GM12892 (cell line): ENCODE data around the gene PPP1R3E.
"Not testable (repeated sequence)": the region's sequence is repeated elsewhere in the genome, so short reads cannot be mapped to it uniquely, and the experiment has no call there.

Experiments
- DNase-seq: peaks from one replicate; pipeline ENCODE4 v3.0.0; 2011; ENCODE audit not compliant: insufficient read length
- FAIRE-seq: peaks from 2 replicates; lab custom pipeline; 2011; peaks lifted over from hg19 to GRCh38; lab: Jason Lieb, UNC
- POLR2A ChIP-seq: IDR thresholded peaks from 2 replicates; pipeline ENCODE4 v1.6.1; 2011; ENCODE audit warnings: low read depth, low read length, control low read depth
- POLR2AphosphoS5 ChIP-seq: IDR thresholded peaks from 2 replicates; pipeline ENCODE4 v1.6.1; 2011; ENCODE audit warnings: low read depth, low read length, control low read depth
- TAF1 ChIP-seq: IDR thresholded peaks from 2 replicates; pipeline ENCODE4 v1.6.1; 2011; ENCODE audit warnings: low read depth, mild to moderate bottlenecking, control low read depth, low read length, borderline replicate concordance

The PPP1R3E gene

DNA sequence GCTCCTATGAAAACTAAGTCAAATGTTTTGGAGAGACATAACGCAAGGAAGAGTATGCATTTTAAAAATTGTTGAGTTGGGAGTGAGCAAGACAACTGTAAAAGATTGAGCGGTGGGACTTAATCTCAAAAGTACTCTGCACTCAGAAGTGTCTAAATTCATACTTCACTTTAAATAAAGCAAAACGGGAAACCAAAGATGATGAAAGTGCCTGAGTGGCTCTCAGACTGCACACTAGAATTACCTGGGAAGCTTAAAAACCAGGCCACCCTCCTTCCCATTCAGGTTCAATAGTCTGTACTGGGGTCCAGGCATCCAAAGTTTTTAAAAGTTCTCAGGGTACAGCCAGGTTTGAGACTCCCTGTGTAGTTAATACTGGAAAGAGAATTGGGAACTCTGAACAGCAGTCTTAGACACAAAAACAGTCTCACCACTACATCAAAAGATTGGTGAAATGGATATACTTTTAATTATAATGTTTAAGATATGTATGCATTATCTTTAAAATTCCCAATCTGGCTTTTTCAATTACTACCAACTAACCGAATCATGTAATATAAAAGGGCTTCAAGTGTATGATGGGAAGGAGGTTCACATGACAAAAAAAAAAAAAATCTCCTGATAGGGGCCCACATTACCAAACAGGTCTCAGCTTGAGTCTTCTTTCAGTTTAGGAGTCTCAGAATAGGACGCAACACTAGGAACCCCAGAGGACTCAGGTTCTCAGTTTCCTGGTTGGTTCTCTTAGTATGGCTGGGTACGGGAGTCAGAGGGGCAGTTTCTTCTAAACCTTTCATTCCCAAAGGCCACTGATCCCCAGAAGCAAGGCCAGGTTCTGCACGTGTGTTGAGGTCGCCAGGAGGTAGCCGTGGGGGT lies 17.8 kb downstream of the PPP1R3E start:
- FAIRE-seq (no peak), DNase-seq (no peak)
- 0 out of 2 replicates have a peak, but pooled peaks have one; percentile 10 for TF ChIP-seq POLR2A
- TF ChIP-seq TAF1: no peak

DNA sequence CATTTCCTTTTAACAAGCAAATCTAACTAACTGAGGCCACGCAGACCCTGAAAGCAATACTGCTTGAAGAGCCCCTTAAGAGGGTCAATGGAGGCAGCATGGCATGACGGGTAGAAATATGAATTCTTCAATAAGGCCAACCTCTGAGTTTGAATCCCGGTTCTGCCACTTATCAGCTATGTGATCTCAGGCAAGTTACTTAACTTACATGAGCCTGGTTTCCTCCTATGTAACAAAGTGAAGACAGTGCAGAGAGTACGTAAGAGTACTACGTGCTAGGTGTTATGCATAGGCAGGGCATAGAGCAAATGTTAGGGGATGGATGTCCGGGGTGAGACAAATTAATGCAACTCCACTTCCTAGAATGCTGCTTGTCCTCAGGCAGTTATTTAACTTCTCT lies 21.4 kb downstream of the PPP1R3E start:
- DNase-seq (no peak), FAIRE-seq (no peak)
- TF ChIP-seq POLR2AphosphoS5 (no peak), POLR2A (no peak), TAF1 (no peak)

DNA sequence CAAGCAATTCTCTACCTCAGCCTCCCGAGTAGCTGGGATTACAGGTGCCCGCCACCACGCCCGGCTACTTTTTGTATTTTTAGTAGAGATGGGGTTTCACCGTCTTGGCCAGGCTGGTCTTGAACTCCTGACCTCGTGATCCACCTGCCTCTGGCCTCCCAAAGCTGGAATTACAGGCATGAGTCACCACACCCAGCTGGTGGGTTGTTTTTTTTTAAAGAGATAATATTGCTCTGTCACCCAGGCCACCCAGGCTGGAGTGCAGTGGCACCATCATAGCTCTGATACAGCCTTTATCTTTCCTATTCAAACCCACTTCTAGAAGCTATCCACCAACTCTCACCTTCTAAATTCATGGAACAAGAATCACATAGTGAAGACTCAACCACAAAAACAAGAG lies 24.7 kb downstream of the PPP1R3E start:
- not testable (repeated sequence) for FAIRE-seq, DNase-seq

GRCh38 chr14:23277189-23277588 lies 25.5 kb downstream of the PPP1R3E start:
- TF ChIP-seq TAF1 (no peak), POLR2AphosphoS5 (no peak), POLR2A (no peak)
- no peak for DNase-seq
- no peak for FAIRE-seq

- FAIRE-seq: no peak
- no peak for DNase-seq
- no peak for TF ChIP-seq TAF1
- no peak for TF ChIP-seq POLR2A
- no peak for TF ChIP-seq POLR2AphosphoS5
These were observed 27.2 kb downstream of the PPP1R3E start for GRCh38 chr14:23275412-23275811.

- no peak for DNase-seq
- TF ChIP-seq TAF1 (no peak), POLR2A (no peak), POLR2AphosphoS5 (no peak)
- no peak for FAIRE-seq
These were observed 33.5 kb downstream of the PPP1R3E start for GRCh38 chr14:23269193-23269592.

DNA sequence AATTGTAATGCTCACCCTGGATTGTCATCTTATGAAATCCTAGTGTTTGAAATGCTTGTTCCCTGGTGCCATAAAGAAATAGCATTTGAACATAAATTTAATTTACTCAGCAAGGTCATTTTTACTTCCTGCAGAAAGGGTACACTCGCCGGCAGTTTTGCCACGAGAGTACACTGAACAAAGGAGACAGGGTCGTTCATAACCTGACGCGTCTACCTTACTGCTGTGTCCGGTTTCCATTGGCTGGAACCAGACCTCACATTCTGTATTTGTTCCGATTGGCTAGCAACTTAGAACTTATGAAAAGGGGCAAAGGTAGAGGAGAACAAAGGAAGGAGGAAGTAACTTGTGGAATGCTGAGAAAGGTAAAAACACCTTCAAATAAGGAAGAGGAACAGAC lies 41.8 kb downstream of the PPP1R3E start:
- not testable (repeated sequence) for DNase-seq, FAIRE-seq

DNA sequence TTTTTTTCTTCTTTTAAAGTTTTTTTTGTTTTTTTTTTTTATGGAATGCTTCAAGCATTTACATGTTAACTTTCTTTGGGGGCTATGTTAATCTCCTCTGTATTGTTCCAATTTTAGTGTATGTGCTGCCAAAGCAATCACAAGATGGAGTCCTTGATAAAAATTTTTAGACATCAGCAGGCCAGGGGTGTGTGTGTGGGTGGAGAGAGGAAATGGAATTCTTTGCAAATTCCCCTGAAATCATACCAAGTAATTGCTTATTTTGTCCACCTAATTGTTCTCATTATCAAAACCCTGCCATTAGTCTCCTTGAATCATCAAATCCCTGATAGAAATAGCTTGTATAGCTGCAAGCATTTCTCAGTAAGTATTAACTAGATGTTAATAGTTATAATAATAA lies 43.2 kb downstream of the PPP1R3E start:
- TF ChIP-seq TAF1: no peak
- no peak for TF ChIP-seq POLR2AphosphoS5
- TF ChIP-seq POLR2A: no peak
- no peak for FAIRE-seq
- no peak for DNase-seq

GRCh38 chr14:23258256-23258655 lies 44.4 kb downstream of the PPP1R3E start:
- FAIRE-seq (no peak), DNase-seq (no peak)
- TF ChIP-seq TAF1 (no peak), POLR2AphosphoS5 (no peak), POLR2A (no peak)

GRCh38 chr14:23252420-23253333 lies 50.0 kb downstream of the PPP1R3E start:
- no peak for FAIRE-seq
- DNase-seq: no peak
- TF ChIP-seq POLR2AphosphoS5 (no peak), POLR2A (no peak), TAF1 (no peak)

GRCh38 chr14:23252006-23252405 lies 50.7 kb downstream of the PPP1R3E start:
- TF ChIP-seq POLR2AphosphoS5 (no peak), TAF1 (no peak), POLR2A (no peak)
- DNase-seq (no peak), FAIRE-seq (no peak)

- DNase-seq: no peak
- no peak for TF ChIP-seq POLR2A
- no peak for TF ChIP-seq POLR2AphosphoS5
- no peak for TF ChIP-seq TAF1
- no peak for FAIRE-seq
These were observed 52.8 kb downstream of the PPP1R3E start for GRCh38 chr14:23249824-23250223.
